GM18517 (cell line): ENCODE results near the gene NBEA.
"Not testable (repeated sequence)": the region's sequence is repeated elsewhere in the genome, so short reads cannot be mapped to it uniquely, and the experiment has no call there.

Source experiments
- ATAC-seq: cut with Tn5 transposase; IDR thresholded peaks from one replicate; pipeline ENCODE4 v1.9.1; 2021; ENCODE audit warnings: mild to moderate bottlenecking, moderate library complexity; ENCODE audit not compliant: unreplicated experiment

The NBEA gene

DNA sequence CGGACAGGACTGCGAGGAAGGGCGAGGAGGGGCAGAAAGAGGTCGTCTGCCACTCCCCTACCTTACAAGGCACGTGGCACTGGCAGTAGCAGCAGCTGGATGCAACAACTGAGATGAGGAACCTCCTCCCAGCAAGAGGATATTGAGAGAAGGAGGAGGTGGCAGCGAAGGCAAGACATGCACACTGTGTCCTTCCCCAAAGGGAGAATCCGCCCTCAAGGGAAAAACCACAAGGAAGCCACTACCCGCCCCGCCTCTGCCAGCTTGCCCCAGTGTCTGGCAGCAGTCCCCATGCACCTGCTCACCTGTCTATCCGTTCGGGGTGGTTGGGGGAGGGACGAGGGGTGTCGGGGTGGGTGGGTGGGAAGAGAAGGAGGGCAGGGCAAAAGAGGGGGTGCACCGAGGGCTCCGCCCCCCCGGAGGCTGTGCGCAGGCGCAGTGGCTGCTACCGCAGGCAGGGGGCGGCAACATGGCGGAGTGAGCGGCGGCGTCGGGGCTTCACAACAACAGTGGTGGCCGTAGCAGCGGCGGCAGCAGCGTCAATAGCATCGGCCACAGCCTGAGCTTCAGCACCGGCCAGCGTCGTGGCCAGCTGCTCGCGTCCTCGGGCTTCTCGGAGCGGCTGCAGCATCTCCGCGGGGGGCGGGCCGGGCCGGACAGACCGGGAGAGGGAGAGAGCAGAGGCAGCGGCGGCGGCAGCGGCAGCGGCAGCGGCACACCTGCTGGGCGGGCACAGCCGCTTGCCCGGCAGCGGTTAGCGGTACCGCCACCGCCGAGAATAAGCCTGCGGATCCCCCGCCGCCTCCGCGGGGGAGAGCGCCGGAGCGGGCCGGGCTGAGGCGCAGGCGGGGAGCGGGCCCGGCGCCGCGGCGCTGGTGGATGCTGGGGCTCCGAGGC lies at the start of gene NBEA:
NBEA (plus strand) TSS at position 436 of the 897 bp plus-strand sequence. CDS start 551 bp downstream, outside the sequence.
- ATAC-seq, result peak; percentile 63

DNA sequence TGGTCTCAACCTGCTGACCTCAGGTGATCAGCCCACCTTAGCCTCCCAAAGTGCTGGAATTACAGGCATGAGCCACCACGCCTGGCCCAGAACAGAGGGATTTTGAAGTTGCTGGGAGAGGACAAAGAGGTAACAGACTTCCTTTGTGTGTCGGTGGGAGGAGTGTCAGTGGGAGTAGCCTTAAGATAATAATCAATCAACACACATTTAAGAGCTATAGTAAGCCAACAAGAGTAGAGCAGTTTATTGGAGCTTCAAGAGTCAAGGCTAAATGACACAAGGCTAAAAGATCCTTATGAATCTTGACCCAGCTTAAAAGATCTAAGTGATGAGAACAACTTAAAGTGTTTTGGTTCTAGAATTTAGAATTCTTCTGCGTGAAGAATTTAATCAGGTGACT lies 47.3 kb upstream of the NBEA start:
- ATAC-seq, result no peak

DNA sequence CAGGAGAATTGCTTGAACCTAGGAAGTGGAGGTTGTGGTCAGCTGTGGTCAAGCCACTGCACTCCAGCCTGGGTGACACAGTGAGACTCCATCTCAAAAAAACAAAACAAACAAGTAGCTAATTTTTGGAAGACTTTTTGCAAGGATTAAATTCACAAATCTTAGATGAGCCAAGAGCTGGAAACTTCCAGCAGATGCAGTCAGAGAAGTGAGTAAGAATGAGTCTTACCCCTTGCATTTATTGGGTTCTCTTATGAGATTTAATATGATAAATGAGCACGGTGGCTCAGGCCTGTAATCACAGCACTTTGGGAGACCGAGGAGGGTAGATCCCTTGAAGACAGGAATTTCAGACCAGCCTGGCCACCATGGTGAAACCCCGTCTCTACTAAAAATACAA lies 44.9 kb upstream of the NBEA start:
- ATAC-seq, result no peak

DNA sequence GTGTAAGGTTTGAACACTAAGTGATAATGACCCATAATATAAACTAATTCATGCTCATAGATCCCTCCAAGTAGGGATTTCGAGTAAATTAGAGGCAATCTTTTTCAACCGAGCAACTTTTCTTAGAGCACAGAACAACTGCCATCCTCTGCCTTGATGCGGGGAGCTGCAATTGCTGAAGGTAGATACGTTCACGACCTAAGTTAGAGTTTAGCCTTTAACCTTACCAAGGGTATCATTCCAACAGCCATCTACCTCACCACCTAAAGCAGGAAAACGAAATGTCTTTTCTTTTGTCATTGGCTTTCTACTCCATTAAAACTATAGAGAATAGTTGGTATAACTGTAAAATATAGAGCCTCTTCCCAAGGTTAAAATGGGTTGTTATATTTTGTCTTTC lies 42.2 kb upstream of the NBEA start:
- no peak for ATAC-seq

DNA sequence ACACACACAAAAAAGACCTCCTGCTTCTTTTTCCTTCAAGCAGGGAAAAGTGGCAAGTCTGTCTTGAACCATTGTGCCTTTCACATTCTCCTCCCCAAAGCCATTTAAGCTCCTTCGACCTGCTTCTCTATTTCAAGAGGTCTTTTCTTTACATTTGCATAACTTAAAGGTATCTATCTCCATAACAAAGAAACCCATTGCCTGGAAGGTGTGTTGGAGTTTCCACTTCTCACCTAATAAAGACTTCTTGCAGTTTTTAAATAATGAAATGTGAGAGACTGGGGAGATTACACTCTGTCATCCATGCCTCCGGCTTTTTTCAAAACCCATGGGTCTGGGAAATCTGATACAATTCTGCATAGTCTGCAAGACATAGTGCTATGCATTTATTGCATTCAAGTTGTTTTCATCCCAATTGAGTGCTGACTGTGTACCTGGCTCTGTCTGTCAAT lies 41.8 kb upstream of the NBEA start:
- ATAC-seq, result no peak

DNA sequence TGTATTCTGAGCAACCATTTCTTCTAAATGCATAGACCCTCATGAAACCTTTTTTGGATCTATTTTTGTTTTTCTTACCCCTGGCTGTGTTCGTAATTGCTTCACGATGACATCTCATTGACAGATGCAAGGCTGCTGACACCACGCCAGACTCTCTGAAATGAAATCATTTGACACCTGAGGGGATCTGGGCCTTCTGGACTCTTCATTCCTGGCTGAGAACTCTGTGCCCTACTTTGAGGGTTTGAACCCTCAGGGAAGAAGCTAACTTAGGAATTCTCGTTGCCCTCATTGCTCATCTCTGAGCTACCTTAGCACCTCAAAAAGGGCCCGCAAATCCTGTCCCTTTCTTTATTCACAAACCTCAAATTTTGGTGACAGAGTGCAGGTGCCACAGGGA lies 40.5 kb upstream of the NBEA start:
- ATAC-seq, result no peak

DNA sequence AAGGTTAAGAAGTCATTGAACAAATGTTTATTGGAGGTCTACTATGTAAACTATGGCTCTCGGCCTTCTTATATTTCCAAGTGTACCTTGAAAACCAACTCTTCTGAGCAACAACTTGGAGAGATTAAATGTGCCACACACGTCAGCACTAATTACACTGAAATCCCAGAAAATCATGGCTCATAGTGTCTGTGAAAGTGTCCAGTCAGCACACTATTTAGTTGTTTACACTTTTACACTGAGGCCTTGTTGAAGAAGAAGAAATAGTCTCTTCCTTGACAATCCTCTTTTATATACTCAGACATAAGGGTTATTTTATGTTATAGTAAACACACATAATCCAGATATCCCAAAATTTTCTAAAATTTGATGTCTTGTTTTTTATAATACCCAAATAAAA lies 30.9 kb upstream of the NBEA start:
- ATAC-seq, result no peak

DNA sequence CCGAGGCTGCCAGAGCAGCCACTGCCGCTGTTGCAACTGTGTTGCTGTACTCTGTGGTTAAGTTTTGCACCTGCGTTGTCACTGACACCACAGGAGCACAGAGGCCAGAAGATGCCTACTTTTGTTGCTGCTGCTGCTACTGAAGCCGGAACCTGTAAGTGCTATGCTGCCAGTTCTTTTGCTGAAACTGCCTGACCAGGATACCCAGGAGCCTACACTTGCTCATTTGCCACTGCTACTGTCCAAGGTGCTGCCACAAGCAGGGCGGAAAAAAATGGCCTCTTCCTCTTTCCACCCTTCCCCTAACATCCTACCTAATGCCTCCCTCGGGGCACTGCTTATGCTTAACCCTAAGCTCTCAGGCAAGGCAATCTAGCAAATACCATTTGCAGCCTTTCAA lies 29.0 kb upstream of the NBEA start:
- no peak for ATAC-seq

- no peak for ATAC-seq
Observed at GRCh38 chr13:34914416-34914815, 27.7 kb upstream of the NBEA start.

- no peak for ATAC-seq
Observed at GRCh38 chr13:34926508-34926907, 15.6 kb upstream of the NBEA start.

DNA sequence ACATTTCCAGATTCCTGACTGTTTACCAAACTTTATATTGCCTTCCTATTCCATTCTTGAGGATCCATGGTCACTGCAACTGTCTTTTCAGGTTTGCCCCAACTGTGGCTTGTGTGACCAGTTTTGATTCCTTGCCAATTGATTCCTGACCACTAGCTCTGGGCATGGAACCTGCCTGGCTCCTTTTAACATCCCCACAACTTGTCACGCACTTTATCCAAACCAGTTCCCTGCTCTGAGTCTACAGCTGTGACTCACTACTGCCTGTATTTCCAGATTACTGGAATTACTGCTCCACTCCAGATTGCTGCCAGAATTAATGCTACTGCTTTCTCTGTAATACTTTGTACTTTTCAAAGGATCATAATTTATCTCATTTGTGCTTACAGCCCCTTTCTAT lies 13.4 kb upstream of the NBEA start:
- ATAC-seq, result not testable (repeated sequence)

GRCh38 chr13:34931572-34931971 lies 10.5 kb upstream of the NBEA start:
- no peak for ATAC-seq

DNA sequence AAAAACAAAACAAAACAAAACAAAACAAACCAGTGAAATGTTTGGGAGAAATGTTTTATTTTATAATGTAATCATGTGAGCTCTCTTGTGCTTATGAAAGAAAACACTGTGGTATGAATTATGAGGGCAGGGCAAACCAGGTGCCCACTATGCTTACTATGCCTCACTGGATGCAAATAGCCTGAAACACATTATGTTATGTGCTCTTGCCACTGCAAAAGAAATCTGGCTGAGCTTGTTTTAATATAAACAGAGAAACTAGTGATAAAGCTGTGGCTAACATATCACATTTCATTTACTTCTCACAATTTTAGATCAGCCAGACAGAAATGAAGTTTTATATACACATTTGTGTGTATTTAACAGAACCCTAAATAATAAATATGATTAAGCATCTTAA lies 8.7 kb upstream of the NBEA start:
- no peak for ATAC-seq

GRCh38 chr13:34933786-34934185 lies 8.3 kb upstream of the NBEA start:
- no peak for ATAC-seq

DNA sequence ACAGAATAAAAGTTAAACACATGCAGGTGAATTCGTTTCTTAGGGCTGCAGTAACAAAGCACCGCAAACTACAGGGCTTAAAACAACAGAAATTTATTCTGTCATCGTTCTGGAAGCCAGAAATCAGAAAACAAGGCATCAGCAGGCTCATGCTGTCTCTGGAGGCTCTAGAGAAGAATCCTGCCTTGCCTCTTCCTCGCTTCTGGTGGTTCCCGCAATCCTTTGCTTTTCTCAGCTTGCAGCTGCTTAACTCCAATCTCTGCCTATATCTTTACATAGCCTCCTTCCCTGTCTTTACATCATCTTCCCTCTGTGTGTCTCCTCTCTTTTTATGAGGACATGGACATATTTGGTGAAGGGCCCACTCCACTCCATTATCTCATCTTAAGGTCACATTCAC lies 6.2 kb upstream of the NBEA start:
- no peak for ATAC-seq

DNA sequence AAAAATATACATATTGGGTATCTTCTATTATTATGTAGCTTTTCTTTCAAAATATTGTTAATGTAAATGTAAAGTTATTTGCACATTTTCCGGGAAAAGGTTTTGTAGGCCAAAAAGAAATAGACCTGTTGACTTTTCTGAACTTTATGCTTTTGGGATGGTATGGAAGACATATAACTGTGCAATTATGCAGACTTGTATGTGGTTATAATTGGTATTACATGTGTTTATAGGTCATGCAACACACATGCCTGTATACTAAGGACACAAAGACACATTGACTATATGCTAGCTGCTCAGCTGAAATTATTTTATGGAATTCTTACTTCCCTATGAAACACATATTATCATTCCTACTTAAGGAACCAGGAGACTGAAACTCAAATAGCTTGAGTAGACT lies 2.3 kb upstream of the NBEA start:
- no peak for ATAC-seq

DNA sequence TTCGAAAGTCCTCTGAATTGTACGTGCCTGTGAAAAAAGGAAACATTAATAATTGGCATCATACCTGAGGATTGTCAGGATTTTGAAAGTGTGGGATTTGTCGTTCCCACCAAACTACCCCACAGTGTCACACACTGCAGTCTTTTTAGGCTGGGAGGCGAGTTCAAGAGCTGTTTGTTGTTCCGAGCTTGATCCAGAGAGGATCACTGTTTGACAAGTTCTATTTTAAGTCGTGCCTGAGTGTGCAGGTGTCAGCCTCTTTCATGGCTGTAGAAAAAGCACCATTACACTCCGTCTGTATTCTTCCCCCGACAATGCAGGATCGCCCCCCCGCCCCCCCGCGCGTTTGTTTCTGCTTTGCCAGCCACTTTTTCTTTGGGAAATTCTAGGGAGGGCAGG lies 635 bp upstream of the NBEA start:
- no peak for ATAC-seq

DNA sequence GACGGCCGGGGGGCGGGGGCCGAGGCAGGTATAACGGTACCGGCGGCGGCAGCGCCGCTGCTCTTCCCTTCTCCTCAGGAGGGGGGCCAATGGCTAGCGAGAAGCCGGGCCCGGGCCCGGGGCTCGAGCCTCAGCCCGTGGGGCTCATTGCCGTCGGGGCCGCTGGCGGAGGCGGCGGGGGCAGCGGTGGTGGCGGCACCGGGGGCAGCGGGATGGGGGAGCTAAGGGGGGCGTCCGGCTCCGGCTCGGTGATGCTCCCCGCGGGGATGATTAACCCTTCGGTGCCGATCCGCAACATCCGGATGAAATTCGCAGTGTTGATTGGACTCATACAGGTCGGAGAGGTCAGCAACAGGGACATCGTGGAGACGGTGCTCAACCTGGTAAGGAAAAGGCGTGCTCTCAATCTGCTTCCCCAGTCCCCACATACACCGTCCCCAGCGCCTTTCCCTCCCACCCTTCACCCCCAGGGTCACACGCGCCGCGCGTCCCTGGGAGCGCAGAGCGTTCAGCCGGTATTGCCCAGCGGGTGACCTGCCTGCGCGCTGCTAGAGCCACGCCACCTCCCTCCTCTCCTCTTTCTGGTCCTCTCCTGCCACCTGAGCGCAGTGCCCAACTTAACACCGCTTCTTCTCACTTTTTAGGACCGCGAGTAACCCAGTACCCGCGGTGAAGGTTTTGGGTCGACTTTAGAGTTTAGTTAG lies 814 bp downstream of the NBEA start:
- ATAC-seq, result no peak

DNA sequence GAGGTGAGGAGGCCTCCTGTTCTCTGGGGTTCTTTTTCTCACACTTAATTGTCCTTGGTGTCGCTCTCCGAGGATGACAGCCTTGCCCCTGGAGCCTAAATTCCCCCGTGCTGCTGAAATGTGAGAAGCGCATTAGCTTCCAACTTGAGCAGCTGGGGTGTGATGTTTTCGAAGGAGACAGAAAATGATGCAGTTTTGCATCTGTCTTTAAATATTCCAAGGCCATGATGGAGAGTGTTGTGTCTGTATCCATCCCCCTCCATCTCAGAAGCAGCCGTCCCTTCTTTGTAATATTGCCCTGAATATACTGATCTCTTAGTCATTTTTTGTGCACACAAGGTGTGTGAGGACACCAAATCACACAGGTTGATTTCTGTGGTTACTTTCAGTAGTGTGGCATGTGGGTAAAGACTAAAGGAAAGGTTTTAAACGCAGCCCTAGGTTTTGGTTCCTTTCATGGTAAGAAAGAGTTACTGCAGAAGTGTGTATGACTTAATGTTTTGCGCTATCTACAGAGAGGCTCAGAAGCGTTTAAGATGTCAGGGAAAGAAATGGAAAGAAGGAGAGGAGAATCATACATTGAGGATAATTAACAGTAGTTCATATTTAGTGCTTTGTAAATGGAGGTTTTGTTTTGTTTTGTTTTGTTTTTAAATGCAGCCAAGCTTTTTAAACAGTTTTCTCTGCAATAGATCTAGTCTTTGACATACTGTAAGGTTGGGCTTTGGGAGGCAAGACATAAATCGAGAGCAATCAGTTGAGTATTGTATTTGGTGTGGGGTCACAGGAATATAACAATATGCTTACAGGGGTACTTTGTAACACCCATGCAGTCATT lies 1.6 kb downstream of the NBEA start:
- peak; percentile 27 for ATAC-seq

GRCh38 chr13:34944274-34944634 lies 2.2 kb downstream of the NBEA start:
- ATAC-seq, result no peak

- ATAC-seq, result peak; percentile 33
Observed at GRCh38 chr13:34944751-34945150, 2.7 kb downstream of the NBEA start.
